SK-N-DZ (cell line): ENCODE data around the gene CSF1.

Experiments used
- DNase-seq: peaks from one replicate; pipeline ENCODE4 v3.0.0-alpha.2; 2015; ENCODE audit warnings: low spot score

The CSF1 gene

DNA sequence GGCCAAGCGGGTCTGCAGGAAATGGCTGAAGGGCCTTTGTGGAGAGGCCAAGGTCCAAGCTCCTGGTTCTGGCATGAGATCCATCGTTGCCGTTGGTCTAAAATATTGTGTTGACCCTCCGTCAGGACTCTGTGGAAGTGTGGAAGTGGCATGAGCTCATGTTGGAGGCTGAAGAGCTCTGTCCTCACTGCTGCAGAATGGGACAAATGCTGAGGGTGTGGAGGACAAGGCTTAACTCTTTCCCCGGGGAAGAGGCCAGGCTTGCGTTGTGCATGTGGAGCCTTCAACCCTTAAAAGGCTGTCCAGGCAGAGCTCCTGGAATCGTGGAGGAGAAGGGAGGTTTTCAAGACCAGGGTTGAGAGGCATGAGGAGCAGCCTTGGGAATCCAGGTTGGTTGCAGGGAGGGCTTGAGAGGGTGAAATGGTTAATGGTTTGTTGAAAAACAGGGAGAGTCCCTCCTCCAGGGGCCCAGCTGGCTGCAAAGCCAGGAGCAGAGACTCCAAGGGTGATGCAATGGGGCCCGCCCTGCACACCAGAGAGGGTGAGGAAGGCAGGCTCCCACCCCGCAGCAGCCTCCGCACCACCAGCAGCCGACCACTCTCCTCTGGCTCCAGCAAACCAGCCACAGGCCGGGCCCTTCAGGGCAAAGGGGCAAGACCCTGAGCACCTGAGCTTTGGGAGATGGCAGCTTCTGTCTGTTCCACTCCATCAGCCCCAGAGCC is 67.2 kb downstream of the CSF1 start:
- DNase-seq: no peak

GRCh38 chr1:109978761-109979488 is 68.3 kb downstream of the CSF1 start:
- DNase-seq: no peak

DNA sequence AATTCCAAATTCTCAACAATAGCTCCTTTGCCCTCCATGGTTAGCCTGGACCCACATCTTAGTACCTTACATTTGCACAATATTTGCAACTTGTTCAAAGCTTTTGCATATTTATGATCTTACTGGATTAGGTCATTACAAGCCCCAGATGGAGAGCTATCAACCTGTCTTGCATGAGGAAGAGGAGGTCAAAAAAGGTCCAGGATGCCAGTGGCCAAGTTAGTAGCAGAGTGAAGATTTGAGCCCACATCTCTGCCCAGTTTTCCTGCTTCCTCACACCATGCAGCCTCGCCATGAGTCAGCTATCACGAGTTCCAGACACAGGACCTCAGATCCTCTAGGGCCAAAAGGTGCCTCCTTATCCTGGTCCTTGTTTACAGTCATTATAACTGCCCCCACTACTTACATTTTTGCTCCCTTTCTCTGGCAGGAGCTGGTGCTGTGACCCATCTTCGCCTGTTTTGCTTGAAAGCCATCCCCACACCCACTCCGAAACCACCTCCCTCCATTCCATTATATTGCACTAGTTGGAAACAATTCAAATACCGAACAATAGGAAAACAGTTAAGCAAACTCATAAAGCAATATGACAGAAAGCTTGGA is 68.9 kb downstream of the CSF1 start:
- no peak for DNase-seq
